Fibroblast of the aortic adventitia (primary cell): ENCODE measurements around the gene ETV3L. TPM values are rescaled to one million over a fixed set of nuclear protein-coding genes. Genes with fewer than 3 reads are reported as not detected.

Source experiments
- DNase-seq: peaks from one replicate; pipeline ENCODE4 v3.0.0-alpha.2; 2010; ENCODE audit warnings: low read depth
- H3K4me3 ChIP-seq: 2 replicates; pipeline ENCODE4 v1.5.1; 2011; ENCODE audit warnings: low read depth, mild to moderate bottlenecking, control low read depth, low read length, moderate library complexity
- total RNA-seq: library from RNA; depleted of rRNA; stranded (reverse); fragments of >200 nt; gene quantifications from 2 replicates; pipeline ENCODE4 v1.2.3, GENCODE V29; 2012; ENCODE audit warnings: low replicate concordance
- TF ChIP-seq, protein P1 (sequence below): IDR thresholded peaks from 2 replicates; pipeline ENCODE4 v1.5.1; 2011; ENCODE audit warnings: mild to moderate bottlenecking, low read length, control low read depth, inconsistent platforms; ENCODE audit not compliant: insufficient read depth

Gene ETV3L
- total RNA-seq, 1 donor, result not detected

DNA sequence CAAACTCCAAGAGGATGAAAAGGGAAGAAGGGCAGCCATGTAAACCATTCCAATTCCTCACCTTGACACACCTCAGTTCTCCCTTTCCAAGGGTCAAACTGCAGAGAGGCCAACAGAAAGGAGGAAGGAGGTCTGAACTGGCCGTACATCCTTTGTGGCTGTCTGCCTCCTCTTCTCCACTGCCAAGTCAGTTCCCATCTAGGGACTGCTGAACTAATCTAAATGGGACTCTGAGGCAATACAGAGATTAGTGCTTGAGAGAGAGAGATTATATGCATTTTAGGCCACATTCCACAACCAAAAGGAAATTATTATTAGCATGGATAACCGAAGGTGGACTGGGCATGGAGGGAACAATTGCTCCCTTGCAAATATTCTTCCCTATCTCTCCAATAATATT, 56.8 kb downstream of the ETV3L start:
- DNase-seq, result peak; percentile 53
- TF ChIP-seq, protein P1, sequence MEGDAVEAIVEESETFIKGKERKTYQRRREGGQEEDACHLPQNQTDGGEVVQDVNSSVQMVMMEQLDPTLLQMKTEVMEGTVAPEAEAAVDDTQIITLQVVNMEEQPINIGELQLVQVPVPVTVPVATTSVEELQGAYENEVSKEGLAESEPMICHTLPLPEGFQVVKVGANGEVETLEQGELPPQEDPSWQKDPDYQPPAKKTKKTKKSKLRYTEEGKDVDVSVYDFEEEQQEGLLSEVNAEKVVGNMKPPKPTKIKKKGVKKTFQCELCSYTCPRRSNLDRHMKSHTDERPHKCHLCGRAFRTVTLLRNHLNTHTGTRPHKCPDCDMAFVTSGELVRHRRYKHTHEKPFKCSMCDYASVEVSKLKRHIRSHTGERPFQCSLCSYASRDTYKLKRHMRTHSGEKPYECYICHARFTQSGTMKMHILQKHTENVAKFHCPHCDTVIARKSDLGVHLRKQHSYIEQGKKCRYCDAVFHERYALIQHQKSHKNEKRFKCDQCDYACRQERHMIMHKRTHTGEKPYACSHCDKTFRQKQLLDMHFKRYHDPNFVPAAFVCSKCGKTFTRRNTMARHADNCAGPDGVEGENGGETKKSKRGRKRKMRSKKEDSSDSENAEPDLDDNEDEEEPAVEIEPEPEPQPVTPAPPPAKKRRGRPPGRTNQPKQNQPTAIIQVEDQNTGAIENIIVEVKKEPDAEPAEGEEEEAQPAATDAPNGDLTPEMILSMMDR, result no peak
- H3K4me3 ChIP-seq, result peak overlapping the region; percentile 81

Other genes with a start within 250 kb of the ETV3L start
- 0.08 TPM in 1 of 2 replicates, not detected in the other for gene INSRR, start 240.7 kb downstream of the ETV3L start, total RNA-seq
- 0.09 TPM in 1 of 2 replicates, not detected in the other for gene NTRK1, start 238.9 kb downstream of the ETV3L start, total RNA-seq
- gene PEAR1, start 206.1 kb downstream of the ETV3L start, total RNA-seq, result 4.8 and 10.8 TPM in 2 replicates
- gene LRRC71, start 179.2 kb downstream of the ETV3L start, total RNA-seq, result 0.09 TPM in 1 of 2 replicates, not detected in the other
- gene ARHGEF11, start 54.1 kb downstream of the ETV3L start, total RNA-seq, result 32.2 and 53.2 TPM in 2 replicates
- gene ETV3, start 38.6 kb upstream of the ETV3L start, total RNA-seq, result 10.9 and 17.0 TPM in 2 replicates